Adrenal gland (tissue), 5 donors: ENCODE data around the gene SLC48A1.

Experiments used
- POLR2A ChIP-seq, 2 donors: fragments of 450-650 bp; IDR thresholded peaks; one replicate each; pipeline ENCODE4 v1.6.1; 2017; ENCODE audit warnings: antibody characterized with exemption in 2 of 2, mild to moderate bottlenecking in 2 of 2, moderate library complexity in 1 of 2
- TF ChIP-seq, protein P1 (sequence below), 6 experiments: fragments of 450-650 bp in 4 of 6; fragments of 200-600 bp in 2 of 6; sonication (generic) in 1 of 6; IDR thresholded peaks; 1 replicate in 5 of 6; 2 replicates in 1 of 6; pipeline versions ENCODE4 v1.5.1 to v1.8.0; 2016 to 2021; ENCODE audit warnings: antibody characterized with exemption in 6 of 6, mild to moderate bottlenecking in 2 of 6, moderate library complexity in 1 of 6
- donor health status: DM: no; HTN: no; CAD: no.

DNA sequence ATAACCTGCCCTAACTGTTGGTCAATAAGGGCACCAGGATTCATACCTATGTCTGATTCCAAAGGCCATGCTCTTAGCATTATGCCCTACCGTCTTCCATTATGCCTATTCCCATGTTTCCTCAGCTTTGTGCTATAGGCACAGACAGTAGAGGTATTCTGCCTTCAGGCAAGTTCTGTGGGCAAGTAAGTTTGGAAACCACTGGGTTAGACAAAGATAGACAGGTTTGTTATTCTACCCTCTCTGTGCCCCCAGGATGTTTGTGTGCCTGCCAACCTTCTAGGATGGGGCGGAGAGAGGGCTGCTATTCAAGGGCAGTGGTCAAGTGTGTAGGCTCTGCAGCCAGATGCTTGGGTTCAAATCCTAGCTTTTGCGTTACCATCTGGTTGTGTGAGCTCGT lies 18.9 kb upstream of the SLC48A1 start:
- TF ChIP-seq, protein P1, sequence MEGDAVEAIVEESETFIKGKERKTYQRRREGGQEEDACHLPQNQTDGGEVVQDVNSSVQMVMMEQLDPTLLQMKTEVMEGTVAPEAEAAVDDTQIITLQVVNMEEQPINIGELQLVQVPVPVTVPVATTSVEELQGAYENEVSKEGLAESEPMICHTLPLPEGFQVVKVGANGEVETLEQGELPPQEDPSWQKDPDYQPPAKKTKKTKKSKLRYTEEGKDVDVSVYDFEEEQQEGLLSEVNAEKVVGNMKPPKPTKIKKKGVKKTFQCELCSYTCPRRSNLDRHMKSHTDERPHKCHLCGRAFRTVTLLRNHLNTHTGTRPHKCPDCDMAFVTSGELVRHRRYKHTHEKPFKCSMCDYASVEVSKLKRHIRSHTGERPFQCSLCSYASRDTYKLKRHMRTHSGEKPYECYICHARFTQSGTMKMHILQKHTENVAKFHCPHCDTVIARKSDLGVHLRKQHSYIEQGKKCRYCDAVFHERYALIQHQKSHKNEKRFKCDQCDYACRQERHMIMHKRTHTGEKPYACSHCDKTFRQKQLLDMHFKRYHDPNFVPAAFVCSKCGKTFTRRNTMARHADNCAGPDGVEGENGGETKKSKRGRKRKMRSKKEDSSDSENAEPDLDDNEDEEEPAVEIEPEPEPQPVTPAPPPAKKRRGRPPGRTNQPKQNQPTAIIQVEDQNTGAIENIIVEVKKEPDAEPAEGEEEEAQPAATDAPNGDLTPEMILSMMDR (IDR thresholded peaks at IDR 0.05), result no peak
- no peak for TF ChIP-seq POLR2A (IDR thresholded peaks at IDR 0.05)
